Stomach (tissue), 9 donors: Measurements from ENCODE around the gene GJD4. TPM values are rescaled to one million over a fixed set of nuclear protein-coding genes. Genes with fewer than 3 reads are reported as not detected.
A peak's percentile ranks its signal among the peaks of the same experiment; 100 is the strongest.

ENCODE experiments used
- DNase-seq, 2 donors: peaks; one replicate each; pipeline versions ENCODE4 v3.0.0 to v3.0.0-alpha.2; 2013 to 2019
- H3K27ac ChIP-seq, 5 donors: fragments of 200-600 bp in 4 of 5; sonication (generic) in 4 of 5; one replicate each; pipeline ENCODE4 v1.5.1; 2013 to 2019; ENCODE audit warnings: mild to moderate bottlenecking in 1 of 5, moderate library complexity in 1 of 5
- H3K27me3 ChIP-seq, 3 donors: fragments of 200-600 bp; sonication (generic); one replicate each; pipeline ENCODE4 v1.5.1; 2017 to 2019; ENCODE audit warnings: mixed run types in 1 of 3
- H3K36me3 ChIP-seq, 4 donors: fragments of 200-600 bp; sonication (generic); 1 replicate in 3 of 4; 2 replicates in 1 of 4; pipeline ENCODE4 v1.5.1; 2016 to 2019
- H3K4me1 ChIP-seq, 4 donors: fragments of 200-600 bp; sonication (generic); one replicate each; pipeline ENCODE4 v1.5.1; 2016 to 2019
- H3K4me3 ChIP-seq, 4 donors: fragments of 200-600 bp; sonication (generic) in 3 of 4; one replicate each; pipeline ENCODE4 v1.5.1; 2016 to 2019; ENCODE audit warnings: mild to moderate bottlenecking in 1 of 4
- H3K9me3 ChIP-seq, 4 donors: fragments of 200-600 bp; sonication (generic); one replicate each; pipeline ENCODE4 v1.5.1; 2016 to 2019
- EP300 ChIP-seq: sonication (generic); formaldehyde crosslinking; IDR thresholded peaks from one replicate; pipeline ENCODE4 v1.6.1; 2017; ENCODE audit warnings: antibody characterized with exemption
- POLR2A ChIP-seq, 4 donors: fragments of 450-650 bp; IDR thresholded peaks; one replicate each; pipeline ENCODE4 v1.6.1; 2016; ENCODE audit warnings: antibody characterized with exemption in 4 of 4, control low read depth in 2 of 4, mild to moderate bottlenecking in 1 of 4, moderate library complexity in 1 of 4
- POLR2AphosphoS5 ChIP-seq, 3 donors: sonication (generic); formaldehyde crosslinking; IDR thresholded peaks; one replicate each; pipeline ENCODE4 v1.6.1; 2016; ENCODE audit warnings: antibody characterized with exemption in 3 of 3
- whole genome bisulfite sequencing, 5 donors: extraction: QIAGEN DNeasy Blood & Tissue Kit in 3 of 5; methylation state at CpG; one replicate each; pipeline versions ENCODE4 v1.1.5 to v1.1.7; 2013 to 2018; 5-methylcytosine and 5-hydroxymethylcytosine counted together
- intact Hi-C: fragments of 100-400 bp; cut with DNase I; formaldehyde crosslinking; loops from one replicate; pipeline ENCODE4 v1.15.1; 2023; ENCODE audit warnings: low total_unique reads
- polyA plus RNA-seq, 3 donors: library from polyadenylated mRNA; stranded (reverse); fragments of 200-250 nt; gene quantifications; one replicate each; pipeline ENCODE4 v1.2.3, GENCODE V29; 2013
- total RNA-seq, 5 donors: library from RNA; depleted of rRNA; stranded (reverse); fragments of >200 nt; gene quantifications; one replicate each; pipeline versions ENCODE4 v1.1.0 to v1.2.3, GENCODE V29; 2014 to 2016
- TF ChIP-seq, protein P1 (sequence below), 7 experiments: fragments of 450-650 bp in 4 of 7; fragments of 200-600 bp in 3 of 7; sonication (generic) in 3 of 7; IDR thresholded peaks; one replicate each; pipeline ENCODE4 v1.5.1; 2016 to 2019; ENCODE audit warnings: antibody characterized with exemption in 7 of 7, control low read depth in 2 of 7, mild to moderate bottlenecking in 1 of 7
- donor health status: healthy with polysubstance abuse.
- donor health status: Bipolar disorder and iron deficiency.
- donor health status: healthy.

GJD4 gene
- total and polyA plus RNA-seq, 8 donors: not detected

GRCh38 chr10:35639728-35640401, 34.7 kb downstream of the GJD4 start:
- Histone ChIP-seq H3K27me3 (peaks cover 0 to 50% (median 4%) of the 10 kb centered on the region in 3 donors), H3K36me3 (no peaks in the 10 kb centered on the region), H3K9me3 (no peaks in the 10 kb centered on the region), H3K27ac (peak overlapping the region in 1 of 5 donors; percentile 76), H3K4me3 (peak overlapping the region; percentile 48 to 79 (median 64)), H3K4me1 (peaks cover 27 to 80% (median 56%) of the 10 kb centered on the region in 4 donors)
- 8 to 14% (median 10%) methylated on average over 48 to 83 of the region's 83 CpGs for WGBS, 5 donors
- intact Hi-C loops: loop anchor here (5.0 kb wide), 1 partner anchor 1137 kb away; no protein-coding TSS in a partner anchor
- TF ChIP-seq, protein P1, sequence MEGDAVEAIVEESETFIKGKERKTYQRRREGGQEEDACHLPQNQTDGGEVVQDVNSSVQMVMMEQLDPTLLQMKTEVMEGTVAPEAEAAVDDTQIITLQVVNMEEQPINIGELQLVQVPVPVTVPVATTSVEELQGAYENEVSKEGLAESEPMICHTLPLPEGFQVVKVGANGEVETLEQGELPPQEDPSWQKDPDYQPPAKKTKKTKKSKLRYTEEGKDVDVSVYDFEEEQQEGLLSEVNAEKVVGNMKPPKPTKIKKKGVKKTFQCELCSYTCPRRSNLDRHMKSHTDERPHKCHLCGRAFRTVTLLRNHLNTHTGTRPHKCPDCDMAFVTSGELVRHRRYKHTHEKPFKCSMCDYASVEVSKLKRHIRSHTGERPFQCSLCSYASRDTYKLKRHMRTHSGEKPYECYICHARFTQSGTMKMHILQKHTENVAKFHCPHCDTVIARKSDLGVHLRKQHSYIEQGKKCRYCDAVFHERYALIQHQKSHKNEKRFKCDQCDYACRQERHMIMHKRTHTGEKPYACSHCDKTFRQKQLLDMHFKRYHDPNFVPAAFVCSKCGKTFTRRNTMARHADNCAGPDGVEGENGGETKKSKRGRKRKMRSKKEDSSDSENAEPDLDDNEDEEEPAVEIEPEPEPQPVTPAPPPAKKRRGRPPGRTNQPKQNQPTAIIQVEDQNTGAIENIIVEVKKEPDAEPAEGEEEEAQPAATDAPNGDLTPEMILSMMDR (IDR thresholded peaks at IDR 0.05): no peak
- TF ChIP-seq POLR2AphosphoS5 (IDR thresholded peaks at IDR 0.05): no peak
- TF ChIP-seq EP300: no peak
- TF ChIP-seq POLR2A (IDR thresholded peaks at IDR 0.05): no peak
- DNase-seq: peak; percentile 33 to 85

- WGBS, 5 donors: 0% methylated on average over 4 to 53 of the region's 53 CpGs; no CpG with 5 or more reads in 1 of the 5 donors
- peaks cover 0 to 50% (median 4%) of the 10 kb centered on the region in 3 donors for H3K27me3 ChIP-seq
These were observed 35.3 kb downstream of the GJD4 start for GRCh38 chr10:35640474-35640873.

GRCh38 chr10:35640951-35641675, 36.0 kb downstream of the GJD4 start:
- H3K27ac ChIP-seq: peak overlapping the region; percentile 86 to 94 (median 91)
- intact Hi-C loops: no loop called here
- H3K4me1 ChIP-seq: peaks cover 22 to 72% (median 51%) of the 10 kb centered on the region in 4 donors
- peak overlapping the region; percentile 75 to 87 (median 77) for H3K4me3 ChIP-seq
- WGBS, 5 donors: 0 to 1% (median 0%) methylated on average over 59 to 72 of the region's 72 CpGs; no CpG with 5 or more reads in 2 of the 5 donors
- H3K36me3 ChIP-seq: no peaks in the 10 kb centered on the region
- peak; percentile 70 to 91 for DNase-seq
- no peaks in the 10 kb centered on the region for H3K9me3 ChIP-seq
- TF ChIP-seq EP300 (no peak), POLR2AphosphoS5 (IDR thresholded peaks at IDR 0.05) (peak in 1 of 3 donors; percentile 3)
- peaks cover 0 to 50% (median 4%) of the 10 kb centered on the region in 3 donors for H3K27me3 ChIP-seq

More at GRCh38 chr10:35640474-35640873, 35.3 kb downstream of the GJD4 start:
- H3K9me3 ChIP-seq: no peaks in the 10 kb centered on the region
- no peak for TF ChIP-seq POLR2AphosphoS5 (IDR thresholded peaks at IDR 0.05)
- TF ChIP-seq, protein P1 (IDR thresholded peaks at IDR 0.05): peak in 4 of 7 experiments; percentile 22 to 67 (median 44)
- peaks cover 27 to 78% (median 55%) of the 10 kb centered on the region in 4 donors for H3K4me1 ChIP-seq
- intact Hi-C loops: no loop called here
- DNase-seq: peak; percentile 69 to 90
- H3K4me3 ChIP-seq: peak overlapping the region; percentile 48 to 79 (median 64)
- no peaks in the 10 kb centered on the region for H3K36me3 ChIP-seq
- peak overlapping the region in 2 of 5 donors; percentile 76 to 91 for H3K27ac ChIP-seq

GRCh38 chr10:35641676-35642034, 36.5 kb downstream of the GJD4 start:
- peaks cover 20 to 67% (median 50%) of the 10 kb centered on the region in 4 donors for H3K4me1 ChIP-seq

More at GRCh38 chr10:35641676-35642034, 36.5 kb downstream of the GJD4 start:
- peak; percentile 28 to 72 for DNase-seq
- H3K27me3 ChIP-seq: peaks cover 0 to 50% (median 4%) of the 10 kb centered on the region in 3 donors
- no peak for TF ChIP-seq EP300
- TF ChIP-seq, protein P1 (IDR thresholded peaks at IDR 0.05): no peak
- no peak for TF ChIP-seq POLR2AphosphoS5 (IDR thresholded peaks at IDR 0.05)
- 0 to 1% (median 0%) methylated on average over 3 to 54 of the region's 54 CpGs for WGBS, 5 donors
- intact Hi-C loops: no loop called here
- peak overlapping the region; percentile 86 to 94 (median 91) for H3K27ac ChIP-seq
- H3K4me3 ChIP-seq: peak overlapping the region; percentile 75 to 87 (median 77)
- no peaks in the 10 kb centered on the region for H3K9me3 ChIP-seq
- no peaks in the 10 kb centered on the region for H3K36me3 ChIP-seq
